Fibroblast of skin of back (primary cell): ENCODE results near the gene DARS2.
"Not testable (repeated sequence)": the region's sequence is repeated elsewhere in the genome, so short reads cannot be mapped to it uniquely, and the experiment has no call there.

ENCODE experiments used
- DNase-seq: peaks from one replicate; pipeline ENCODE4 v3.0.0-alpha.2; 2013

DARS2 gene

GRCh38 chr1:173862146-173862768 lies 37.8 kb downstream of the DARS2 start:
- DNase-seq, result not testable (repeated sequence)

DNA sequence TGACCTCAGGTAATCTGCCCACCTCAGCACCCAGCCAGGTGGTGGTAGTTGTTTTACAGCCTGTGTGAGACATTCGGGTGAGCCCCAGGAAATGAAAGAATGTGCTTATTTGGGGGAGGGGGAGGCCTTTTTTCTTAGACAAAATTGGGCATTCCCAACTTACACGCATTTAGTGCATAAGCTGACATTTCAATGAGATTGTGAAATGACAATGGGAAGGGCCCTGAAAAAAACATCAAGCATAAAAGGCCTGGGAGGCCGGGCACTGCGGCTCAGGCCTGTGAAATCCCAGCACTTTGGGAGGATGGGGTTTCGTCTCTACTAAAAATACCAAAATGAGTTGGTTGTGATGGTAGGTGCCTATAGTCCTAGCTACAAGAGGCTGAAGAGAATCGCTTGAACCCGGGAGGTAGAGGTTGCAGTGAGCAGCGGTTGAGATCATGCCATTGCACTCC lies 38.3 kb downstream of the DARS2 start:
- DNase-seq, result no peak

GRCh38 chr1:173863224-173864161 lies 39.0 kb downstream of the DARS2 start:
- no peak for DNase-seq

- DNase-seq, result no peak
Observed at GRCh38 chr1:173864179-173864867, 39.9 kb downstream of the DARS2 start.

DNA sequence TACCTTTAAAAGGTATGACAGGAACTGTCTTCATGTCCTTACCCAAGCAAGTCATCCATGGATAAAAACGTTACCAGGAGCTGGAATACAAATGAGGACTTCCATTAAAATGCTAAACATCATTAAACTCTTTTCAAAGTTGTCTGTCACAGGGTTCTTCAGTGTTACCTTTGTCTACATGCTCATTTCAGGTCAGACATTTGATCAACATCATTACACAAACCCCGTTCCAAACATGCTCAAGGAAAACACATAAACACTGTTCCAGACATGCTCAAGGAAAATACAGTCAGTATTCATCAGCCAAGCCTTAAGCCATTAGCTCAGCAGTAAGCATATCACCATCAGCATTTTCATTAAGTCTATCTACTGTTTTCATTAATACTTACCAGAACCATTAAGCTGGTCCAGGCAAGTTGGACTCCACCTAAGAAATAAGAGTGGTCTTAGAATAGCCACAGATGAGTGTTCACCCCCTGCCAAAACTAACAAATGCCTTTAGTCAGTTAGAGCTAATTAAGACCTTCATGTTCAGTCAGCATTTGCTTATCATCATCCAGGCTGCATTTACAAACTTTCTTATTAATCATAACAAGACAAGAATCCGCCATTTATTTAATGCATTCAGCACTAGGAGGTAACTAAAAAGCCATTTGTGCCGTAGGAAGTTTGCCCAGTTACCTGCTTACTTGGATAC lies 41.1 kb downstream of the DARS2 start:
- no peak for DNase-seq

- DNase-seq, result no peak
Observed at GRCh38 chr1:173866413-173867115, 42.1 kb downstream of the DARS2 start.

DNA sequence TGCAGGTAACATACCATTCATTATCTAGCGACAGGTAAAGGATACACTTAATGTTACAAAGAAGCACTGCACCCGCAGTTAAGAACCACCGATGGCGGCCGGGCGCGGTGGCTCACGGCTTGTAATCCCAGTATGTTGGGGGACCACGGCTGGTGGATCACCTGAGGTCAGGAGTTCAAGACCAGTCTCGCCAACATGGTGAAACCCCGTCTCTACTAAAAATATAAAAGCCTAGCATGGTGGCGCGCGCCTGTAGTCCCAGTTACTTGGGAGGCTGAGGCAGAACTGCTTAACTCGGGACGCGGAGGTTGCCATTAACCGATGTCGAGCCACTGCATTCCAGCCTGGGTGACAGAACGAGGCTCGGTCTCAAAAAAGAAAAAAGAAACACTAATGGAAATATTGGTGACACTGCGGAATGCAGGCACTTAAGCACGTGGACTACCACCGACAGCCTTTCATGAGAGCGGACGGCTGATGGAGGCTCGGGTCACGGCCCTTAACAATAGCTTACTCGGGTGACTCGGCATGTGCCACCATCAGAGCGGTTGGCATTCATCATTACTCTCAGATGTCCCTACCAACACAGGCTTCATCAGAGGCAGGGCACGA lies 42.8 kb downstream of the DARS2 start:
- DNase-seq, result no peak

DNA sequence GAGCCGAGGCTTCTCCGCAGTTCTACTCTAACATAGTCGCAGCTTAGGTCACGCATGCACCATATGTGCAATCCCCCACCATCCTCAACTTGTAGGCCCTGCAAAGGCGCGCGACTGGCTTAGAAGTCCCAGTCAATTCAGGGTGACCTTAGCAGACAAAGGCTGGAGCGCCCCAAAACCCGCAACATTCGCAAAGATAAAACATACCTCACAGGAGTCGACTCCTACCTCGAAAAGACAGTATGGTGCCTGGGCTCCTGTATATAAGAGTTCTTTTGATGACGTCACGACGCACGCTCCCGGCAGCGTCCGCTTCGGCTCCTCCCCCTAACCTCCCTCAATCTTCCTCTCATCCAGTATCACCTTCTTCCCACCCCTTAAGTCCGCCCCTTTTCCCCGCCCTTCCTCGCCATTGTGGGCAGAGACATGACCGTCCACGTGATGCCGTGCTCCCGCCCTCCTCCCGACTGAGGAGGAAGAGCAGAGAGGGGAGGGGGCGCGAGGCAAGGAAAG lies 43.3 kb downstream of the DARS2 start, which contains the start of gene GAS5:
TSS of gene GAS5 (minus strand) at position 237 of the 513 bp plus-strand sequence.
- peak; percentile 100 for DNase-seq

DNA sequence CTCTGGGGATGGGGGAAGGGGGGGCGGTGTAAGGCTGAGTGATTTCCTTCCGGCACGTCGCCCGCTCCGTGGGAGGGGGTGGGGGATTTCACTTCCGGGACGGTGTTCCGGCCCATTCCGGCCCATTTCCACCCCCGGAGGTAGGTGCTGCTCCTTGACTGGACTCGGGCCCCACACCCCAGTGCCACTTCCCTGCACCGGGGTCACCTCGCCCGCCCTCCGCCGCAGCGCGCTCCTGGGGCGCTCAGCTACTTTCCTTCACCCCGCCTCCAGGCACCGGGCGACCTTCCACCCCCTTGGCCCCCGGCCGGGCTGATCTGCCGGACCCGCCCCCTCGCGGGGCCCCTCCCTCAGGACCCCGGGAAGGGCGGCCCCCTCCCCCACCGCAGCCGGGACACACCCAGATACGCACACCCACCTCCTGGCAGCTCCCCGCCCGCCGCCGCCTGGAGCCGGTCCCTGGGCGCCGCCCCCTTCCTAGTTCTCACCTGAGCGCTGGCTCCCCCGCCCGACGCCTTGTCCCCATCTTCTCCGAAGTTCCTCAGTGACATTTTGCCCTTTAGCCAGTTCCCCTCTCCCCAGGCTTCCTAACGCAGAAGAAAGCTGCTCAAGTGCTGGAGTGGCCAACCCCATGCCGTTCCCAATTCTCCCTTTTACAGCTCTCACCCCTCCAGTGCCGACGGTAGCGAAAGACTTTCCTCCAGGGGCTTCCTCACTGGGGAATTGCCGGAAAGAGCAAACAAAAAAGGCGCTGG lies 44.0 kb downstream of the DARS2 start, which contains the start of gene ZBTB37:
TSS of gene ZBTB37 (plus strand) at position 115 of the 755 bp plus-strand sequence. CDS start 1,846 bp downstream, outside the sequence.
- DNase-seq, result peak; percentile 62

- DNase-seq, result no peak
Observed at GRCh38 chr1:173869021-173869359, 44.5 kb downstream of the DARS2 start.

- DNase-seq, result no peak
Observed at GRCh38 chr1:173870252-173871075, 46.0 kb downstream of the DARS2 start.

DNA sequence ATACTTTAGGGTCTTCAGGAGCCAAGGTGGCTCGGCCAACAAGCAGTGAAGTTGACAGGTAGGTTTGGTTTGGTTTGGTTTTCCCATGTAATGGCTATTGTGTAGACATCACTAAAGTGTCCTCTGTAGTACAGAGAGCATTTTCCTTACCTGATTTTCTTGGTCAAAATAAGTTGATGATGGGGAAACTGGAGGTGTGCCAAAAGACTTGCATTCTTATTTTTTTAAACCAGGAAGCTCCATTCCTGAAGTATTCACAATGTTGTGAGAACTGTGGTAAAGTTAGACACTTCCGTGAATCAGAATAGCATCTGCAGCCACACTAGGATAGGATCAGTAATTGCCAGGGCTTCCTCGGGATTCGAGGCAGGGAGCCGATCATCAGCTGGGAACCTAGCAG lies 46.6 kb downstream of the DARS2 start:
- no peak for DNase-seq

DNA sequence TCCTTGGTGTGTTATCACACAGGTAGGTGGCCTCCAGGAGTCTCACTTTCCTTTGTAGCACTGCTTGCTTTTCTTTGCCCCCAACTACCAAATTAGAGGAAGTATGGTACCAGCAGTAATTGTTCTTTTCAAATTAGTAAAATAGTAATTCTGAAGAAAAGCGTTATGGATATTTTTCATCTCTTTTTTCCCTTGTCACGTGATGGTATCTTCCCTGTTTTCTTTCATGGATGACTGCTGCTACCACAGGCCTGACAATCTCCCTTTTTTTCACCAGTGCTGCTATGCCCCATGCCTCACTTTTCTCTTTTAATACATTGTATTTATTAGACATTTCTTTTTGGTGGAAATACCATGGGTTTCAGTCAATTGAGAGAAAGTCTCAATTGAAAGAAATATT lies 47.0 kb downstream of the DARS2 start:
- no peak for DNase-seq

GRCh38 chr1:173876732-173877131 lies 52.3 kb downstream of the DARS2 start:
- no peak for DNase-seq

DNA sequence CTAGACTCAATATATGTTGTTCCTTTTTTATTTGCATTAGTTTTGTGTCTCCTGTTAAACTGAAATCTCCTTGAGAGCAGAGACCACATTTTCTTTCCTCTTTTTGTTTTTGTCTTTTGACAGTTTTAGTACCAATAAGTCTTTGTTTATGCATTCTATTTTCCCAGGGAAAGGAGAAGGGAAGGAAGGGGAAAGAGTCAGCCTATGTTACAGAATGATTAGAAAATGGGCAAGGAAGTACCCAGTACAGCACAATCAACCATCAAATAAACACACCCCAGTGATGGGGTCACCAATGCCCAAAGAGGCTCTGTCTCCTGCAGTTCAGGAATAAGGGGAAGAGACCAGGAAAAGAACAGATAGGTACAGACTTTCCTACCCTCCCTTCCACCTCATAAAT lies 53.8 kb downstream of the DARS2 start:
- DNase-seq, result no peak

DNA sequence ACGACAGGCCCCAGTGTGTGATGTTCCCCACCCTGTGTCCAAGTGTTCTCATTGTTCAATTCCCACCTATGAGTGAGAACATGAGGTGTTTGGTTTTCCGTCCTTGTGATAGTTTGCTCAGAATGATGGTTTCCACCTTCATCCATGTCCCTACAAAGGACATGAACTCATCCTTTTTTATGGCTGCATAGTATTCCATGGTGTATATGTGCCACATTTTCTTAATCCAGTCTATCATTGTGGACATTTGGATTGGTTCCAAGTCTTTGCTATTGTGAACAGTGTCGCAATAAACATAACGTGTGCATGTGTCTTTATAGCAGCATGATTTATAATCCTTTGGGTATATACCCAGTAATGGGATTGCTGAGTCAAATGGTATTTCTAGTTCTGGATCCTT lies 56.6 kb downstream of the DARS2 start:
- not testable (repeated sequence) for DNase-seq

DNA sequence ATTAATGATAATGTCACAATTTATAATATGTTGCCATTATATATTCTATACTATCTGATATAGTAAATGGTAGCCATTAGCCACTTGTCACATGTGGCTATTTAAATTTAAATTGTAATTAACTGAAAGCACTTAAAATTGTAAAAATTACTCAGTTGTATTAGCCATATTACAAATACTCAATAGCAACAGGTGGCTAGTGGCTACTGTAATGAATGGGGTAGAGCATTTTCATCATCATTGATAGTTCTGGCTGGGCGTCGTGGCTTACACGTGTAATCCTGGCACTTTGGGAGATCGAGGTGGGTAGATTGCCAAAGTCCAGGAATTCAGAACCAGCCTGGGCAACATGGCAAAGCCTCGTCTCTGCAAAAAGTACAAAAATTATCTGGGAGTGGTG lies 60.2 kb downstream of the DARS2 start:
- no peak for DNase-seq

- DNase-seq, result no peak
Observed at GRCh38 chr1:173886746-173887611, 62.5 kb downstream of the DARS2 start.
